ENCODE measurements around the gene NKX3-2. TPM values are rescaled to one million over a fixed set of nuclear protein-coding genes. Genes with fewer than 3 reads are reported as not detected.

Gene NKX3-2
- total and polyA plus RNA-seq, 2 of the 4 experiments (the other 2 are of a cell fraction): 0.05 TPM; not detected in 1

DNA sequence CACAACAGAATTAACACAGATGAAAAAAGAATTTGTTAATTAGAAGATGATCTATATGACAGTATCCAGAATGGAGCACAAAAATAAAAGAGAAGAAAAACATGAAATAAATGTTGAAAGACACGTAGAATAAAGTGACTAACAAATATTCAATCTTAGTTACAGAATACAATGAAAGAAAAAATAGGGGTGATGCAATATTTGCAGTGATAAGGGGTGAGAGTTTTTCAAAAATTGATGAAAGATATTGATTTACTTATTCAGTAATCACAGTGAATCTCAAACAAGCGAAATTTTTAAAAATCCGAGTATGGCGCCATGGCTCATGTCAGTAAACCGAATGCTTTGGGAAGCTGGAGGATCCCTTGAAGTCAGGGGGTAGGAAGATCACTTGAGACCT is 39.9 kb downstream of the NKX3-2 start:
- H4K91ac ChIP-seq (ENCODE audit: insufficient read depth, low read depth, low read length): no peak overlapping the region
- no peak overlapping the region for H4K5ac ChIP-seq (ENCODE audit: low read depth, low read length)
- H3K27me3 ChIP-seq (ENCODE audit: control insufficient read depth, insufficient read depth, low read length): peaks cover 2% of the 10 kb centered on the region; the same call in 1 of the 2 replicates
- no peaks in the 10 kb centered on the region for H3K36me3 ChIP-seq (ENCODE audit: control insufficient read depth, insufficient read depth, low read length)
- in situ Hi-C loops (cut with MboI; ENCODE audit: low sequenced_read_pairs): no loop called here
- intact Hi-C loops (cut with micrococcal nuclease): no loop called here
- no peaks in the 10 kb centered on the region for H3K4me1 ChIP-seq (ENCODE audit: control insufficient read depth, insufficient read depth, low read length)
- H3K14ac ChIP-seq (replicated peaks; ENCODE audit: low read depth, low read length): no peak overlapping the region
- H3K27ac ChIP-seq (ENCODE audit: insufficient read depth, low read length): no peak overlapping the region
- H3K4me2 ChIP-seq (ENCODE audit: low read depth, low read length): no peak overlapping the region
- ATAC-seq (ENCODE audit: low read depth): no peak
- CTCF ChIA-PET: no interaction called here
- H3K56ac ChIP-seq (ENCODE audit: extremely low read depth, insufficient read depth, low read length): no peak overlapping the region
- dilution Hi-C loops (cut with HindIII; ENCODE audit: low sequenced_read_pairs, unreplicated experiment): no loop called here
- no peaks in the 10 kb centered on the region for H3K9me3 ChIP-seq (ENCODE audit: control insufficient read depth, insufficient read depth, low read length)
- POLR2A ChIA-PET (ENCODE audit: unreplicated experiment): no interaction called here
- H2BK120ac ChIP-seq (ENCODE audit: low read depth, low read length): no peak overlapping the region
- H2AK9ac ChIP-seq (replicated peaks; ENCODE audit: low read depth, low read length, poor library complexity): no peak overlapping the region
- H3K4ac ChIP-seq (ENCODE audit: low read depth, low read length): no peak overlapping the region
- no peaks in the 10 kb centered on the region for H4K20me1 ChIP-seq (ENCODE audit: insufficient read depth, low read length)
- H2AK5ac ChIP-seq (ENCODE audit: low read depth, low read length): no peak overlapping the region
- no TSS peak for BruUV-seq (replicated peaks)
- TF ChIP-seq CHD1 (IDR thresholded peaks at IDR 0.05; ENCODE audit: low read depth, low read length) (no peak), CEBPB (IDR thresholded peaks at IDR 0.05; ENCODE audit: low read depth, low read length) (peak; percentile 18; the same call in 1 of the 2 replicates), RAD21 (IDR thresholded peaks at IDR 0.05; ENCODE audit: low read length) (no peak), NFE2L2 (IDR thresholded peaks at IDR 0.05; ENCODE audit: low read depth, low read length) (no peak), SMC3 (IDR thresholded peaks at IDR 0.05; ENCODE audit: low read depth, low read length) (no peak), FOS (IDR thresholded peaks at IDR 0.05; ENCODE audit: low read depth, low read length) (no peak), RFX5 (IDR thresholded peaks at IDR 0.05; ENCODE audit: low read depth, low read length) (no peak), RCOR1 (IDR thresholded peaks at IDR 0.05; ENCODE audit: insufficient replicate concordance, low read length) (no peak)
- no peak overlapping the region for H3K18ac ChIP-seq (ENCODE audit: low read depth, low read length)
- H4K8ac ChIP-seq (ENCODE audit: low read depth in 2 of 2, low read length in 2 of 2): no peak overlapping the region
- no peak for DNase-seq
- H2AFZ ChIP-seq (replicated peaks; ENCODE audit: low read length, poor library complexity): no peak overlapping the region
- no peak overlapping the region for H2BK15ac ChIP-seq (ENCODE audit: low read depth, low read length)
- no peak overlapping the region for H3K4me3 ChIP-seq (ENCODE audit: insufficient read depth, low read depth, low read length)
- no peaks in the 10 kb centered on the region for H3K79me1 ChIP-seq (ENCODE audit: low read depth in 1 of 2, low read length in 2 of 2)
- H2BK5ac ChIP-seq (ENCODE audit: low read depth, low read length, poor library complexity, severe bottlenecking): no peak overlapping the region
- no peak overlapping the region for H3K9ac ChIP-seq (ENCODE audit: low read depth, low read length)
- no peak overlapping the region for H2BK20ac ChIP-seq (ENCODE audit: low read depth, low read length)
- no peaks in the 10 kb centered on the region for H3K9me1 ChIP-seq (ENCODE audit: insufficient read depth, low read length)
- no CpG with 5 or more reads among the region's 5 CpGs for WGBS, 2 experiments (ENCODE audit: extremely low coverage in 2 of 2, insufficient read length in 1 of 2)
- no peak overlapping the region for H3K23ac ChIP-seq (ENCODE audit: low read depth, low read length)
